ENCODE data around the gene JMY. TPM values are rescaled to one million over a fixed set of nuclear protein-coding genes. Genes with fewer than 3 reads are reported as not detected.

JMY gene
- polyA plus RNA-seq, 1 experiment, result 2.1 TPM

DNA sequence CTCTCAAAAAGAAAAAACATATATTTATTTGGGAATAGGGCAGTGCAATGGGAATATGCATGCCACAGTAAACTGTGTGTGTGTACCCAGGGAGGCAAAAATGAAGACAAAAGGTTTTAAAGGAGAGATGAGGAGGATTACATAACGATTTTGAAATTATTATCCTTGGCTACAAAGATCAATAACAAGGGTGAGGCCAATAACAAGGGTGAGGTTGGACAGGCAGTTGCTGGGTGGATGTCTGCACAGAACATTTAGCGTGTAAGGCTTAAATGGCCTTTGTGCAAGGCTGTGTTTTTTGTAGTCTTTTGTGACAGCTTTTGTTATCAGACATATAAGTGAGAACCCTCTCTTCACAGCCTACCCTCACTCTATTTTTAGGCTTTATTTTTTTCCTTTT is 114.0 kb downstream of the JMY start:
- POLR2A ChIA-PET, result no interaction called here
- Histone ChIP-seq H3K36me3 (ENCODE audit: control insufficient read depth, insufficient read depth, low read length) (no peaks in the 10 kb centered on the region), H3K27me3 (ENCODE audit: control insufficient read depth, insufficient read depth, low read length) (no peaks in the 10 kb centered on the region), H3K4me3 (ENCODE audit: low read depth, low read length) (no peak overlapping the region)
- CTCF ChIA-PET, result no interaction called here
- no peak for DNase-seq (ENCODE audit: low read depth)
- TF ChIP-seq, protein P1, sequence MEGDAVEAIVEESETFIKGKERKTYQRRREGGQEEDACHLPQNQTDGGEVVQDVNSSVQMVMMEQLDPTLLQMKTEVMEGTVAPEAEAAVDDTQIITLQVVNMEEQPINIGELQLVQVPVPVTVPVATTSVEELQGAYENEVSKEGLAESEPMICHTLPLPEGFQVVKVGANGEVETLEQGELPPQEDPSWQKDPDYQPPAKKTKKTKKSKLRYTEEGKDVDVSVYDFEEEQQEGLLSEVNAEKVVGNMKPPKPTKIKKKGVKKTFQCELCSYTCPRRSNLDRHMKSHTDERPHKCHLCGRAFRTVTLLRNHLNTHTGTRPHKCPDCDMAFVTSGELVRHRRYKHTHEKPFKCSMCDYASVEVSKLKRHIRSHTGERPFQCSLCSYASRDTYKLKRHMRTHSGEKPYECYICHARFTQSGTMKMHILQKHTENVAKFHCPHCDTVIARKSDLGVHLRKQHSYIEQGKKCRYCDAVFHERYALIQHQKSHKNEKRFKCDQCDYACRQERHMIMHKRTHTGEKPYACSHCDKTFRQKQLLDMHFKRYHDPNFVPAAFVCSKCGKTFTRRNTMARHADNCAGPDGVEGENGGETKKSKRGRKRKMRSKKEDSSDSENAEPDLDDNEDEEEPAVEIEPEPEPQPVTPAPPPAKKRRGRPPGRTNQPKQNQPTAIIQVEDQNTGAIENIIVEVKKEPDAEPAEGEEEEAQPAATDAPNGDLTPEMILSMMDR (IDR thresholded peaks at IDR 0.05; ENCODE audit: insufficient read depth, low read depth, low read length), result no peak

- H3K4me3 ChIP-seq (ENCODE audit: low read depth, low read length), result no peak overlapping the region
- no peaks in the 10 kb centered on the region for H3K27me3 ChIP-seq (ENCODE audit: control insufficient read depth, insufficient read depth, low read length)
- no peak for DNase-seq (ENCODE audit: low read depth)
- no peaks in the 10 kb centered on the region for H3K36me3 ChIP-seq (ENCODE audit: control insufficient read depth, insufficient read depth, low read length)
- ChIA-PET CTCF (interaction anchor here (1.1 kb wide), 1 partner anchor 136 kb away, joined by 3 read pairs; no protein-coding TSS in a partner anchor), POLR2A (no interaction called here)
- TF ChIP-seq, protein P1 (IDR thresholded peaks at IDR 0.05; ENCODE audit: insufficient read depth, low read depth, low read length), result no peak
Measured at GRCh38 chr5:79357398-79357797, 121.5 kb downstream of the JMY start.

Small RNA genes within 50 kb of the gene (small RNA-seq; reads per million reads assigned to genes)
- gene AC016559.1 (ENCODE audit: insufficient read length, low read depth, low replicate concordance) (not detected), gene RF00425 (ENCODE audit: insufficient read length, low read depth, low replicate concordance) (not detected)

Other genes with a start within 250 kb of the JMY start
- gene DMGDH, start 166.5 kb upstream of the JMY start, polyA plus RNA-seq (2011; rRNA removed), result 2.9 and 3.5 TPM in 2 replicates
- gene BHMT2, start 166.4 kb upstream of the JMY start, polyA plus RNA-seq (2011; rRNA removed), result 11.5 and 12.4 TPM in 2 replicates
- not detected in 2 replicates for gene BHMT, start 124.3 kb upstream of the JMY start, polyA plus RNA-seq (2011; rRNA removed)